Activated CD8-positive, alpha-beta memory T cell treated with anti-CD3 and anti-CD28 coated beads, Interleukin-2, amount 50 U/mL, for 1 hour (primary cell): Measurements from ENCODE around the gene DDX42.
A peak's percentile ranks its signal among the peaks of the same experiment; 100 is the strongest.

Experiments used
- DNase-seq: peaks from one replicate; pipeline ENCODE4 v3.0.0-alpha.2; 2020; ENCODE audit errors: extremely low read depth

The DDX42 gene

DNA sequence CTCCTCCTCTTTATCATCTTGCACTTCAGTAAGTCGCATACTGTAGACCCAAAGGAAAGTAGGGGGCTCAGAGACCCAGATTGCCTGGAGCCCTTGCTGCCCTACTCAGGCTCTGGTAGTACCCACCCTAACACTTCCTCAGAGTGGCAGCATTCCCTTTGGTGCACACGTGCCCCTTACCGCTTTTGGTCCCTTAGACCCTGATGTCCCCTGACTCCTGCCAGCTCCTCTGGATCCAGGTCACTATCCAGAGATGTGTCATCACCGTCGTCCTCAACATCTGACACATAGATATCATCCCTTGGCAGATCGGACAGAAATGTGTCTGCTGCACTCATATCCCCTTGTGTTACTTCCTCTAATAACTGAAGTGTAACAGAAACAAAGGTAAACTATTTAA lies 47.8 kb downstream of the DDX42 start:
- no peak for DNase-seq

DNA sequence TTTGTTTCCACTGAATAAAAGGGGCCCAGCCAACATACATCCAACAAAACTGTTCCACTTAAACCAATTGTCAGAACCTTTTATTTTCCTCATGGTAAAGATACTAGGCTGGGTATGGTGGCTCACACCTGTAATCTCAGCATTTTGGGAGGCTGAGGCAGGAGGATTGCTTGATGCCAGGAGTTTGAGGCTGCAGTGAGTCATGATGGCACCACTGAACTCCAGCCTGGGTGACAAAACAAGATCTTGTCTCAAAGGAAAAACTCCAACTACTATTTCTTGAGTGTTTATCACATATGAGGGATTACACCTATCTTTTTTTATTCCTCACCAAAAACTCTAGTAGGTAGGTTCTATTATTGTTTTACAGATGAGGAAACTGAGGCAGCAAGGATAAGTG lies 48.6 kb downstream of the DDX42 start:
- DNase-seq: no peak

DNA sequence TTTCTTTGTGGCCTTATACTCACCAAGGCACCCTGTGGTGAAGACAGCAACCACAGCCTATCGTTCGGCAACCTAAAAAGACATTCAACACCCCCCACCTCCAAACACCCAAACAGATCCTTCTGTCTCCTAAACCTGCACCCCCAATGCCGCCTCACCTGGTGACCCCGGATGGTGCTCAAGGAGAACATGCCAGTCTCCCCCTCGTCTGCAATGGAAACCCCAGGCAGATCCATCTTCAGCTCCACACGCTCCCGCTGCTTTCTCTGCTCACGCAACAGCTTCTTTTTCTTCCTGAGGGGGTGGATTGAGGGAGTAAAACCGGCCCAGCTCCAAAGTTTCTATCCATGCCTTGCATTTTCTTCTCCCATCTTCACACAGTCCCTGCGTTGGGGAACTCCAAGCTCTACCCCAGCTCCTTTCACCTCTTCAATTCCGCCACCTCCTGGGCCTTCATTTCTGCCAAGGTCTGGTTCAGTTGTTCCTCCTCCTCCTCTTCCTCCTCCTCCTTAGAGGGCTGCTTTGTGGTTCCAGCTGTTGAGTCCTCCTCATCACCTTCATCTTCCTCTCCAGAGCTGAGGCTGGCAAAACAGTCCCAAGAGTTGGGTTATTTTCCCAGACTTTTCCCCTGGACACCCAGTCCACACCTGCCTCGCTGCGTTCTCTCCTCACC lies 49.8 kb downstream of the DDX42 start:
- DNase-seq: no peak

DNA sequence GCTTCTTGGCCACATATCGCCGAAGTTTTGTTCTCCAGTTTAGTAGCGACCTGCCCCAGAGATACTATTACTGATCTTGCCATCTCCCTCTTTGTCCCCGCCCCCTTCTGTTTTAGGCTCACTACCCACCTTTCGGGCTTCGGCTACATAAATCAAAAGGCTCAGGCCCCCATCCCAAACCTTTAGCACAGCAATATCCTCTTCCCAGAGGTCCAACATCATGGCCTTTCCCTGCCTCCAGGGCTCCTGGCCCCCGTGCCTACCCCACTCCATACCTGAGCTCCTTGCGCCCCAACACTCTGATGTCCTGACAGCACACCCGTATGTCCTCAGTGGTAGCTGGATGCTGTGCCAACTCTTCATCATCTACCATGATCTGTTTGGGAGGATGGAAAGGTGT lies 50.4 kb downstream of the DDX42 start:
- DNase-seq: no peak

DNA sequence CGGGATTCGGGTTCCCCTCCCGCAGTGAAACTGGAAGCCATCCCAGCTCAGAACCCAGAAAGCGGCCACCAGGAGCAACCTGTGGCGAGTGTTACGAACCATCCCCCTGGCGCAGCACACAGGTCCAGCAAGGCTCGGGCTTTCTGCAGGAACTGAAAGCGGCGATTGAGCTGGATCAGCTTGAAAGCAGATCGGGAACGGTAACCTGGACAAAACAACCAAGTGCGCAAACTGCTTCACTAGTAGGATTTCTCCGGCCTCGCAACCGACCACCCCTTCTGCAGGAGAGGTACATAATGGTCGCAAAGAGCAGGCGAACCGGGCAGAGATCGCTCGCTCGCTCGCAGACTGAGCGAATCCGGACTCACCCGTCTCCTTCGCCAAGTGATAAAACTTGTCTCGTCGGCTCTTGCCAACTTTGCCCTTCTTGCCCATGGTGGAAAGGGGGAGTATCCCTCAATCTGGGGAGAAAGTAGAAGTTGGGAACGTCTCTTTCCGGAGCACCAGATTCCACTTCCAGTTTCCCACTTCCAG lies 52.6 kb downstream of the DDX42 start:
- no peak for DNase-seq

DNA sequence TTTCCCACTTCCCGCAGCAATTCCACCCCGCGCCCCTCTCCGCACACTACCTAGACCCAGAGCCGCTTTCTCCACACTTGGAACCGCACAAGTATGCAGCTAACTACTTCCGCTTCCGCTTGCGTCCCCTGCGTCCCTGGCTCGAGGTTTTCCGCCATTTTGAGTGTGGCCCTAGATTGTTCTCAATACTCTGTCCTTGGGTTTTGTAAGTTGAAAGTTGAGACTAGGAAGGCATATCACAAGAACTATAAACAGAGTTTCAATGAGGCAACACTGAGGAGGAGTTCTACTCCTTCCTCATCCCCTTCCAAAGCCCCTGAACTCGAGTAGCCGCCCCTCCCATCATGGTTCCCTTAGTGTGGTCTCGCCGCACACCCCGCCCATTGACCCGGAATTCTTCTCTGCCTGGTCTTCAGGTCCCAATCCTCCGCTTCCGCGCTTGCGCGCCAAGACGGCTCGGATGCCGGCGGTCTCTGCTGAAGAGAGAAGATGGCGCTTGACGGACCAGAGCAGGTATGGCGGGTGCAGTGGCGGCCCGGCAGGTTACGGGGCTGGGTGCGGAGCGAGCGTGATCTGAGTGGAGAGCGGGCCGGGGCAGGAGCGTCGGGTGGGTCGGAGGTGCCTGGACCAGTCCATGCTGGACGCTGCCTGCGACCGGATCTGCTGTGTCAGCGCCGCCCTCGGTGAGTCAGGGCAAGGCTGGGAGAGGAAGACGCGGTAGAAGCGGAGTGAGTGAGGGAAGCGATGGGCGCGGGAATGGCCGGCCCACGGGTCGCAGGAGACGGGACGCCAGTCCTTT lies 53.2 kb downstream of the DDX42 start, which contains the start of the genes FTSJ3 and PSMC5:
TSS of gene FTSJ3 (minus strand) at position 662 of the 799 bp plus-strand sequence. CDS start 761 bp downstream, outside the sequence.
TSS of gene PSMC5 (plus strand) at position 430 of the 799 bp plus-strand sequence. CDS start at position 490, 60 bp downstream.
- DNase-seq: peak; percentile 87

DNA sequence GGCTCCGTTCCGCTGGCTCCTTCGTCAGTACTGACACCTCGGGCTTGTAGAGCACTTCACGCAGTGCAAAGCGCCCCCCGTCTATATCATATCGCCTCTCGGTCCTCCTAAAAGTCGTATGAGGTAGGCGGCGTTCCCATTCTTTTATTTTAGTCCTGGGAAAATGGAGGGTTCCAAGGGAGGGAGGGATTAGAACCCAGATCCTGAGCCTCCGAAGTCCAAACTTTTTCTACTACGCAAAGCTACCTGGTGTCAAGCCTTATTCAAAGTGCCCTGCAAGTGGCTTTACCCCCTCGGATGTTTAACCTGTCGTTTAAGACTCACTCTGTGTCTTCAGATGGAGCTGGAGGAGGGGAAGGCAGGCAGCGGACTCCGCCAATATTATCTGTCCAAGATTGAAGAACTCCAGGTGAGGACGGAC lies 53.8 kb downstream of the DDX42 start:
- DNase-seq: no peak

DNA sequence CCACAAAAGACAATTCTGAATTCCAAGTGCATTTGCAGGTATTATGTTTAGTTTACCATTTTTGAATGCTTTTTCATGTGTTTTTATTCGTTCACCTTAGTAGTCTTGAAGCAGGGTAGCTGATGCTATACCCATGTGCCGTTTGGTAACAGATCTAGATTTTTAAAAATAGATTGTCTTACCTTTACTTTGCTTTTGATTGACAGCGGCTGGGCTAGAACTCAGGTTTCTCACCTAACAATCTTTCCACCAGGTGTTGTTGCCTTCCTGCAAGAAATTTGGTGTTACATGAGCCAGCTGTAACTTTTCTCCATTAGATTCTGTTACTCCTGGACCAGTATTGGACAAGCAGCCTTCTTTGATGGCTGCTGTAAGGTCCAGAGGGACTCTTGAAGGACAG lies 55.0 kb downstream of the DDX42 start:
- DNase-seq: no peak

DNA sequence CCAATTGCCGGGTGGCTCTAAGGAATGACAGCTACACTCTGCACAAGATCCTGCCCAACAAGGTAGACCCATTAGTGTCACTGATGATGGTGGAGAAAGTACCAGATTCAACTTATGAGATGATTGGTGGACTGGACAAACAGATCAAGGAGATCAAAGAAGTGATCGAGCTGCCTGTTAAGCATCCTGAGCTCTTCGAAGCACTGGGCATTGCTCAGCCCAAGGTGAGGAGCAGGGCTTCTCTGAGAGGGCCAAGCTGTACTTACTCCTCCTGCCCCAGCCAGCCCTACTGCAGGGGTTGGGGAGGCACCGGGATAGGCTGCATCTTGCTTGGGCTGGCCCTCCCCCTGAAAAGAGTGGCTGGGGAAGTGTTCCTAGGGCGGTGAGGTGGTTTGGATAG lies 56.3 kb downstream of the DDX42 start:
- no peak for DNase-seq

DNA sequence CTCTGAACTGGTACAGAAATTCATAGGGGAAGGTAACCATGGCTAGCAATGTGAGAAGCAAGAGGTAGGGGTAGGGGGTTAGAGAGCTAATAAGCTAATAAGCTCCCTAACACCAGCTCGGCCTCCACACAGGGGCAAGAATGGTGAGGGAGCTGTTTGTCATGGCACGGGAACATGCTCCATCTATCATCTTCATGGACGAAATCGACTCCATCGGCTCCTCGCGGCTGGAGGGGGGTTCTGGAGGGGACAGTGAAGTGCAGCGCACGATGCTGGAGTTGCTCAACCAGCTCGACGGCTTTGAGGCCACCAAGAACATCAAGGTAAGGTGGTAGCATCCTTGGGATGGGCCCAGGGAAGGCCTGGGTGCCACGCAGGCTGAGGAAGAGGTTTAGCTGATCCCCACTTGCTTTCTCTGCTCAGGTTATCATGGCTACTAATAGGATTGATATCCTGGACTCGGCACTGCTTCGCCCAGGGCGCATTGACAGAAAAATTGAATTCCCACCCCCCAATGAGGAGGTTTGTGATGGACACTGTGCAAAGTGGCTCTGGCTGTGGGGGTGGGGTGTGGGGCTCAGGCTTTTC lies 57.0 kb downstream of the DDX42 start:
- DNase-seq: no peak

DNA sequence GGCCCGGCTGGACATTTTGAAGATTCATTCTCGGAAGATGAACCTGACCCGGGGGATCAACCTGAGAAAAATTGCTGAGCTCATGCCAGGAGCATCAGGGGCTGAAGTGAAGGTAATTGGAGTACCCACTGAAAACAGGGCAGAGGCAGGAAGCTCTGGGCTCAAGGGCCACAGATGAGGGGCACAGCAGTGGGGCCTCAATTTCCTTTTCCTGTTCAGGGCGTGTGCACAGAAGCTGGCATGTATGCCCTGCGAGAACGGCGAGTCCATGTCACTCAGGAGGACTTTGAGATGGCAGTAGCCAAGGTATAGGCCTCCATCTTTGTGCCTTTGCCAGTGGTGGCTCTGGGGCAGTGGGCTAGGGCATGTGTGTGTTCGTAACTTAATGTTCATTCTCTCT lies 57.5 kb downstream of the DDX42 start:
- no peak for DNase-seq

DNA sequence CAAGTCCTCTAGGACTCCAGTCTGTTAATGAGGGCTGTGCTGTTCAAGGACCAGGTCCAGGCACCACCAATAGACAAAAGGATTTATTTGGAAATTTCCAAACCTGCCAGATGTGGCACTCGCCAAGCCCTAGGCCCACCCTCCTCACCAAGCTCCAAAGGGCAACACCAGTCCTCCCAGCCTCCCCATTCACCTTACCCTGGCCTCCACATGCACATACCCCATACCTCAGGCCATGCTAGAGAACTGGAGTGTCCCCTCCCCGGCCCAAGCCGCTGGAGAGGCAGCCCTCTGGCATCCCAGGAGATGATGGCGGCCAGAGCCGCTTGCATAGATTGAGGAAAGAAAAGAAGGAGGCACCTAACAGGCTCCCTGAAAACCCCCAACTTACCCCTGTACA lies 58.0 kb downstream of the DDX42 start:
- DNase-seq: no peak

DNA sequence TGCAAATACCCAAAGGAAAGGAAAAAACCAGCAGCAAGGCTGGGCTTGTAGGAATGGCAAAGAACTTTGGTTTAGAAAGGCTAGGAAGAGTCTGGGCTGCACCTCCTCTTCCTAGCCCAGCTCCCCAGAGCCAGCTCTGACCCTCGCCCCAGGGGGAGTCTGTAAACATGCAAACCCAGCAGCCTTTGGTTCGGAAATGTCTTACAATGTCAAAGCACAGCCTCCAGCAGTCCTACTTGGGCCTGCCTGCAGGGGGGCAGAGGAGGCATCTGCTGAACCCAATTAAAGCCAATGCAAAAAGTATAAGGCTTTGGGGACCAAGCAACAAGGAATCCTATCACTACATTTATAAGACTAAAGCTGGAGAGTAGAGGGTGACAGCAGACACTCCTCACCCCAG lies 58.5 kb downstream of the DDX42 start:
- DNase-seq: no peak

DNA sequence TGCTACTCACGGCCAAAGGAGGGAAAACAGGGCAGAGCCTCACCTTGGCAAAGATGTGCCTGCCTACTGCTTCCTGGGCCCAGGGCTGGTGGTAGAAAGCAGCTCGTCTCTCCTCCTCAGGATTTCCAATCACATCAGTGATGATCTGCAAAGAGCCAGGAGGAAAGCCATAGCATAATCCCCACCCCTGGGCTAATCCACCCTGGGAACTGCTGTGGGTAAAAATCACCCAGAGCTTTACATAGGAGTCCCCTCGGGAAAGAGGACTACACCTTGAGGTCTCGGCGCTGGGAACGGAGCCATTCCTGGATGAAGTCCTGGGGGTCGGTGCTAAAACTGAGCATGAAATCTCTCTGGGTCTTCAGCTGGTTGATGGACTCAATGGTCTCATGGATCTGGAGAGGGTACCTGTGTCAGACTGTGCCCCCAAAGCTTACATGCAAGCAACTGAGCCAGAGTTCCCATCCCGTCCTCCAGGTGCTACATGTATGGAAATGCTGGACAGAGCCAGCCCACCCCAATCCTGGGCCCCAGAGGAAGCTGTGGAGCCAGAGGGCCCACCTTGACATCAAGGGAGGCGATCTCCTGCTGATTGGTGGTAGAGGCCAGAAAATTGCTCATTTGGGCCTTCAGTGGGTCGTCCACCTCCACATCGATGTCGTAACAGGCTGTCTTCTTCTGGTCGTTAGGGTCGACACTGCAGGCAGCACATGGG lies 59.2 kb downstream of the DDX42 start:
- no peak for DNase-seq

DNA sequence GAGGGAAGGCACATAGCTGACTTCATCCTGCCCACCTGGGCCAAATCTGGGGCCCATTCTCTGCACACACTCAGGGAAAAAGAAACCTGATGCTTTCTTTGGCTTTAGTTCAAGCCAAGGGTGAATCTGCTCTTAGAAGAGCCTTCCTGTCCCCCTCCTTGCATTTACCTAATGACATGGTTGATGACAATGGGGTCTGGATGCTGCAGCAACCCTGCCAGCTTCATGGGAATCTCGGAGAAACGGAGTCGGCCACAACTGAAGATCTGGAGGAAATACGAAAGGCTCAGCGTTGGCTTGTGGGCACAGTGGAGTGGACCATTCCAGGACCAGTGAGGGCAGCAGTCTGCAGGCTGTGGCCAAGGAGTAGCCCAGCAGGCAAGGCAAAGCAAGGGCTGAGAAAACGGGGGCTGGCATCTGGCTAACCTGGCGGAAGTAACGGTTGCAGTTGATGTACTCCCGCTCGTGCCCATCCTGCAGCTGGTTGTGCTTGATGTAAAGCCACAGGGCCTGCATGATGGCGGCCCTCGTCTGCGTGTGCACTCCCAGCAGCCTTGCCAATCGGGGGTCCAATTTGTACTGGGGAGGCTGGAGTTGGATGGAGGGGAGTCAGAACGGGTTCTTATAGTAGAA lies 59.9 kb downstream of the DDX42 start:
- no peak for DNase-seq

DNA sequence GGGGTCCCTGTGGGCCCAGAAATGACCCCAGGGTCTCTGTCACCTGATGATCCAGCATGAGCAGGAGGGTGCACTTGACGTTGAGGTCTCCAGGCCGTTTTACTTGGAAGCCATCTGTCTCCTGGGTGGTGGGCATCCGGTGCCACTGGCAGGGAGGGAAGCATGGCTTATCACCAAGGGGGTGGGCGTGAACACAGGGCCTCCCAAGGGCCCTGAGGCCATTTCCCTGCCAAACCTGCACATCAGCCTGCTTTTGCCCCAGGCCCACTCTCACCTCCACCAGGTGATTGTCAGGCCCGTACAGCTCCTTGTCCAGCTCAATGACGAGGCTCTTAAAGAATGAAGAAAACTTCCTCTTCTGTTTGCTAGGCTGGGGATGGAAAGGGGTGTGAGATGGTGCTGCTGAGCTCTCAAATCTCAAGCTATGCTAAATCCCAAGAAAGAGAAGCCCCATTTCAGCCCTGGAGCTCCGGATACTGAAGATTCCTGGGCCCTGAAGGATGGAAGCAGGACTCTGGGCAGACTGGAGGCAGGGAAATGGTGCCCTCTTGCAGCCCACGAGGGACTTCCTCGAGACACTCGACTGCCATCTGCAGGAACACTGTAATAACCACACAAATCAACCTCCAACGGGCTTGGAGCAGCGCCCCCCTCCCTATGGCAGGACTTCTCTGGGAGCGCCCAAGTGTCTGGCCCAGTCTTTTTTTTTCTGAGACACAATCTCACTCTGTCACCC lies 60.6 kb downstream of the DDX42 start:
- DNase-seq: peak; percentile 32

DNA sequence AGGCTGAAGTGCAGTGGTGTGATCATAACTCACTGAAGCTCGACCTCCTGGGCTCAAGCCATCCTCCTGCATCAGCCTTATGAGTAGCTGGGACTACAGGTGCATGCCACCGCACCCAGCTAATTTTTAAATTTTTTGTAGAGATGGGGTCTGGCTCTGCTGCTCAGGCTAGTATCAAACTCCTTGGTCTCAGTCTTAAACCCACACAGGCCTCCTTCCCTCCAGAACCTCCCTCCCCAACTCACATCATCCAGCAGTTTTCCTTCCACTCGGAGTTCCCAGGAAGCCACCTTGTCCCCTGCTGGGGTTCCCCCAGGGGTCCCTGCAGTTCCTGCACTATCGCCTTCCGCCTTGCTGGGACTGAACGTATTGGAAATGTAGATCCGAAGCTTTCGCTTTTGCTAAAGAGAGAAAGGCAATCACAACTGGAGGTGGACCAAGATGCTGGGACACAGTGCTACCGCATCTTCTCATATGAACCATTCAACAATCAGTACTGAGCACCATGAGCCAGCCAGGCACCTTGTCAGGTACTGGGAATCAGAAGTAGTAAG lies 61.3 kb downstream of the DDX42 start:
- no peak for DNase-seq

DNA sequence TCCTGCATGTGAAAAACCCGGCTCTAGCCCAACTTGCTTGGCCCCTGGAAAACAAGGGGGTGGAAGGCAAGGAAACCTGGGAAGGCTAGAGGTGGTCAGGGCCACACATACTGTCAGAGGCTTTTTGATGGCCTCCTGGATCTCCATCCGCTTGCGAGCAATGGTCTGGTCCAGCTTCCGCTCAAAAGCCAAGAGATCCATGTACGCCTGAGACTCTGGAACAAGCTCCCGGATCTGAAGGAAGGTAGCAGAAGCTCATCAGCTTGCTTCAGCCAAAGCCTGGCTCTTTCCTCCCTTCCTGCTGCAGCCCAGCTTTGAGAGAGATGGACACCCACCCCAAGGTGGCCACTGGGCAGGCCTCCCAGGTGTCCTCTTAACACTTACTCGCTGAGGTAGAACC lies 62.8 kb downstream of the DDX42 start:
- no peak for DNase-seq

DNA sequence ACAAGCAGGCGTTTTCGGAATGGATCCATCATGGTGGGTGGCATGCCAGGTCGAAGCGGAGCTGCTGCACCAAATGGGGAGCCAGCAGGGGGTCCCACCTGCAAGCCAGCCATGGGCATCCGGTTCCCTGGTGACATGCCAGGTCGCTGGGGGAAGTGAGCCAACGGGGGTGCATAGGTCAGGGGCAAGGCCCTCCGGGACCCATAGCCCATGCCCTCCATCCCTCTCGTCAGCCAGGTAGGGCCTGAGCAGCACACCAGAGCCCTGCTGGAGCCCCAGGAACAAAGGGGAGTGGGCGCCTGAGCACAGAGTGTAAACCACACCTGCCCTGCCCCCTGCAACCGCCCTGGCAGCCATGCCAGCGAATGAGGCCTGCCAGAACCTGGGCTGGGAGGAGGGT lies 63.5 kb downstream of the DDX42 start:
- DNase-seq: no peak

DNA sequence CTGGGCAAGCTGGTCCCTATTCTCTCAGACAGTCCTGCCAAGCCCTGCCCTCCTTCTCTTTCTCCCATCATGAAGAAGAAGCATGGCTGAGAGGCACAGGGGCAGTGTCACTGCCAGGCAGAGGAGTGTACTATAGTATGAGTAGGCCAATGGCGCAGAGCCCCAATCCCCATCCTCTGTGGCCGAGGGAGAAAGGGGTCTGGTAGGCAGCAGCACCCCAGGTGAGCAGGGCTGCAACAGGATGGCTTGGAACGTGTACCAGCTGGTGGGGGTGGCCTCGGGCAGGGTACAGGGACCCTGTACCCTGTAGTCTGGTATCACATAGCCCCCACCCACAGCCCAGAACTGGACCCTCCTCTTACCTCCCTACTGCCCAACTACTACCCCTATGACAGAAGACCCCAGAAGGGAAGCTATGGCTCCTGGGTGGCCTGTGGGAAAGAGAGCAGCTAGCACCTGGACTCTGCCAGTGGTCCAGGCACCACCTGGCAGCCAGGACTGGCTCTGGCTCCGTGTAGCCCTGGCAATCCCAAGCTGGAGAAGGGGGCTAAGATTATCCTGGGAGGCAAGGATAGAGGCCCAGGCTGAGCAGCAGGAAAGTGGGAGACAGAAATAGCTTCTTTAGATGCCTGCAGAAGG lies 64.1 kb downstream of the DDX42 start:
- no peak for DNase-seq
